22Rv1 (cell line): ENCODE results near the gene SMAD3.

Source experiments
- CTCF ChIP-seq: fragments of 450-650 bp; IDR thresholded peaks from 2 replicates; pipeline ENCODE4 v1.5.1; 2017; ENCODE audit warnings: mild to moderate bottlenecking
- ZFX ChIP-seq: fragments of 450-650 bp; IDR thresholded peaks from 2 replicates; pipeline ENCODE4 v1.6.1; 2017; ENCODE audit warnings: antibody characterized with exemption, borderline replicate concordance

GRCh38 chr15:67130166-67130565, 64.8 kb downstream of the SMAD3 start:
- TF ChIP-seq CTCF, result no peak
- TF ChIP-seq ZFX, result no peak
